Measurements from ENCODE around the gene GIGYF2. TPM values are rescaled to one million over a fixed set of nuclear protein-coding genes. Genes with fewer than 3 reads are reported as not detected.
"Not testable (repeated sequence)": the region's sequence is repeated elsewhere in the genome, so short reads cannot be mapped to it uniquely, and the experiment has no call there.

GIGYF2 gene
- total RNA-seq, 2 experiments from 2014 or later = 52.5 to 55.5 TPM

- Mint-ChIP-seq H3K9me3 (no peaks in the 10 kb centered on the region), H3K27me3 (no peaks in the 10 kb centered on the region), H3K4me3 (no peak overlapping the region), H3K27ac (no peak overlapping the region), H3K4me1 (ENCODE audit: low read depth) (peaks cover 25% of the 10 kb centered on the region), H3K36me3 (ENCODE audit: low read depth) (peaks cover 78% of the 10 kb centered on the region)
- no peaks in the 10 kb centered on the region for H3K27me3 ChIP-seq (ENCODE audit: control insufficient read depth in 1 of 2, insufficient read depth in 2 of 2, low read length in 2 of 2)
- ChIA-PET CTCF (no interaction called here), POLR2A (no interaction called here)
- H3K27ac ChIP-seq (ENCODE audit: low read depth in 1 of 2, low read length in 2 of 2) = no peak overlapping the region
- no peak for TF ChIP-seq CTCF (IDR thresholded peaks at IDR 0.05)
- no peak overlapping the region for H3K4me3 ChIP-seq (ENCODE audit: low read length)
- DNase-seq (no peak), ATAC-seq (ENCODE audit: poor library complexity) (no peak)
- H3K4me1 ChIP-seq (ENCODE audit: insufficient read depth, low read length) = peaks cover 2% of the 10 kb centered on the region
- peaks cover 40% of the 10 kb centered on the region for H3K36me3 ChIP-seq (ENCODE audit: insufficient read depth, low read length)
- H3K9me3 ChIP-seq (ENCODE audit: control insufficient read depth in 1 of 2, insufficient read depth in 1 of 2, low read length in 2 of 2) = no peaks in the 10 kb centered on the region
- intact Hi-C loops (cut with DNase I, micrococcal nuclease) = no loop called here
Measured at GRCh38 chr2:232707076-232707475, 9.9 kb downstream of the GIGYF2 start.

DNA sequence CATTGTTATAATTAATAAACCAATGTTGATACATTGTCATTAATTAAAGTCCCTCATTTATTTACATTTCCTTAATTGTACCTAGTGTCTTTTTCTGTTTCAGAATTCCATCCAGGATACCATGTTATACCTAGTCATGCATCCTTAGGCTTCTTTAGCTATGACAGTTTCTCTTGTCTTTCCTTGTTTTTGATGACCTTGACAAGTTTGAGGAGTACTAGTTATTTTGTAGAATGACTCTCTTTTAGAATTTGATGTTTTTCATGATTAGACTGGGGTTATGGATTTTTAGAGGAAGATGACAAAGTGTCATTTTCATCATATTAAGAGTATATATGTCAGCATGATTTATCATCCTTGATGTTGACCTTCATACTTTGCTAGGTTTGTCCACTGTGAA is 16.4 kb downstream of the GIGYF2 start:
- intact Hi-C loops (cut with DNase I, micrococcal nuclease) = no loop called here
- H3K4me1 Mint-ChIP-seq (ENCODE audit: low read depth) = peaks cover 43% of the 10 kb centered on the region

GRCh38 chr2:232714969-232715368 is 17.8 kb downstream of the GIGYF2 start:
- peaks cover under 1% of the 10 kb centered on the region for H3K9me3 Mint-ChIP-seq
- peaks cover 88% of the 10 kb centered on the region for H3K36me3 Mint-ChIP-seq (ENCODE audit: low read depth)
- TF ChIP-seq CTCF (IDR thresholded peaks at IDR 0.05) = no peak
- CTCF ChIA-PET = no interaction called here
- no peaks in the 10 kb centered on the region for H3K27me3 ChIP-seq (ENCODE audit: control insufficient read depth in 1 of 2, insufficient read depth in 2 of 2, low read length in 2 of 2)
- intact Hi-C loops (cut with DNase I, micrococcal nuclease) = no loop called here
- H3K27ac ChIP-seq (ENCODE audit: low read depth in 1 of 2, low read length in 2 of 2) = no peak overlapping the region
- no peaks in the 10 kb centered on the region for H3K9me3 ChIP-seq (ENCODE audit: control insufficient read depth in 1 of 2, insufficient read depth in 1 of 2, low read length in 2 of 2)
- peaks cover 32% of the 10 kb centered on the region for H3K36me3 ChIP-seq (ENCODE audit: insufficient read depth, low read length)
- H3K4me3 Mint-ChIP-seq = no peak overlapping the region
- DNase-seq (no peak), ATAC-seq (ENCODE audit: poor library complexity) (no peak)
- H3K27ac Mint-ChIP-seq = no peak overlapping the region
- peaks cover 54% of the 10 kb centered on the region for H3K4me1 Mint-ChIP-seq (ENCODE audit: low read depth)
- H3K4me1 ChIP-seq (ENCODE audit: insufficient read depth, low read length) = no peaks in the 10 kb centered on the region
- H3K4me3 ChIP-seq (ENCODE audit: low read length) = no peak overlapping the region
- POLR2A ChIA-PET = no interaction called here
- no peaks in the 10 kb centered on the region for H3K27me3 Mint-ChIP-seq

More for the DNA sequence above, 16.4 kb downstream of the GIGYF2 start:
- no peak overlapping the region for H3K27ac ChIP-seq (ENCODE audit: low read depth in 1 of 2, low read length in 2 of 2)
- H3K9me3 Mint-ChIP-seq = no peaks in the 10 kb centered on the region
- ChIA-PET POLR2A (no interaction called here), CTCF (no interaction called here)
- no peaks in the 10 kb centered on the region for H3K27me3 ChIP-seq (ENCODE audit: control insufficient read depth in 1 of 2, insufficient read depth in 2 of 2, low read length in 2 of 2)
- no peaks in the 10 kb centered on the region for H3K27me3 Mint-ChIP-seq
- H3K36me3 Mint-ChIP-seq (ENCODE audit: low read depth) = peaks cover 75% of the 10 kb centered on the region
- H3K4me3 ChIP-seq (ENCODE audit: low read length) = no peak overlapping the region
- H3K4me3 Mint-ChIP-seq = no peak overlapping the region
- no peak overlapping the region for H3K27ac Mint-ChIP-seq
- H3K36me3 ChIP-seq (ENCODE audit: insufficient read depth, low read length) = peaks cover 31% of the 10 kb centered on the region
- ATAC-seq (ENCODE audit: poor library complexity) (no peak), DNase-seq (no peak)
- no peak for TF ChIP-seq CTCF (IDR thresholded peaks at IDR 0.05)
- H3K4me1 ChIP-seq (ENCODE audit: insufficient read depth, low read length) = no peaks in the 10 kb centered on the region
- no peaks in the 10 kb centered on the region for H3K9me3 ChIP-seq (ENCODE audit: control insufficient read depth in 1 of 2, insufficient read depth in 1 of 2, low read length in 2 of 2)

DNA sequence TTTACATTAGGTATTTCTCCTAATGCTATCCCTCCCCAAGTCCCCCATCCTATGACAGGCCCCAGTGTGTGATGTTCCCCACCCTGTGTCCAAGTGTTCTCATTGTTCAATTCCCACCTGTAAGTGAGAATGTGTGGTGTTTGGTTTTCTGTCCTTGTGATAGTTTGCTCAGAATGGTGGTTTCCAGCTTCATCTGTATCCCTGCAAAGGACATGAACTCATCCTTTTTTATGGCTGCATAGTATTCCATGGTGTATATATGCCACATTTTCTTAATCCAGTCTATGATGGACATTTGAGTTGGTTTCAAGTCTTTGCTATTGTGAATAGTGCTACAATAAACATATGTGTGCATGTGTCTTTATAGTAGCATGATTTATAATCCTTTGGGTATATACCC is 22.9 kb downstream of the GIGYF2 start:
- peaks cover 58% of the 10 kb centered on the region for H3K4me1 Mint-ChIP-seq (ENCODE audit: low read depth)

More for the DNA sequence above, 22.9 kb downstream of the GIGYF2 start:
- H3K9me3 ChIP-seq (ENCODE audit: control insufficient read depth in 1 of 2, insufficient read depth in 1 of 2, low read length in 2 of 2); H3K27ac ChIP-seq (ENCODE audit: low read depth in 1 of 2, low read length in 2 of 2); H3K4me3 ChIP-seq (ENCODE audit: low read length); intact Hi-C loops (cut with DNase I, micrococcal nuclease); ATAC-seq (ENCODE audit: poor library complexity); CTCF ChIA-PET; H3K27me3 Mint-ChIP-seq; H3K4me3 Mint-ChIP-seq; H3K9me3 Mint-ChIP-seq; H3K4me1 ChIP-seq (ENCODE audit: insufficient read depth, low read length); DNase-seq; H3K27ac Mint-ChIP-seq; H3K27me3 ChIP-seq (ENCODE audit: control insufficient read depth in 1 of 2, insufficient read depth in 2 of 2, low read length in 2 of 2); POLR2A ChIA-PET: not testable (repeated sequence)
- peaks cover 50% of the 10 kb centered on the region for H3K36me3 ChIP-seq (ENCODE audit: insufficient read depth, low read length)
- H3K36me3 Mint-ChIP-seq (ENCODE audit: low read depth) = peaks cover 86% of the 10 kb centered on the region

Data from CD4-positive, alpha-beta T cell (primary cell).